ENCODE measurements around the gene ARL13A.
"Not testable (repeated sequence)": the region's sequence is repeated elsewhere in the genome, so short reads cannot be mapped to it uniquely, and the experiment has no call there.

Gene ARL13A

DNA sequence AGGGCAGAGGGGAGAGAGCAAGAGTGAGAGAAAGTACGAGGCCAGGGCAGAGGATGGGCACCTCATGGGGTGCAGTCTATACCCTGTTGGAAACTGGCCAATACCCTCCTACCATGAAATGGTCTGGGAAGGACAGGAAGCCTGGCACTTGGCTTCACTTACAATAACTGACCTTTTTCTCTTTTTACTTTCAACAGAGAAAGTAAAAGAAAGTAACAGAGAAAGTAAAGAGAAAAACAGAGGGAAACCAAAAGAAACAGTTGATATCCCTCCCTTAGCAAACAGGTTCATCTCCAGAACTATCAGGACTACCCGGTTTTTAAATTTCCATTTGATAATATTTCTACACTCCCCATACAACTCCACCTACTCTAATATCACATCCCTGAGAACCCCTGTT, 20.6 kb downstream of the ARL13A start:
- no peak for DNase-seq (ENCODE audit: low read depth)

DNA sequence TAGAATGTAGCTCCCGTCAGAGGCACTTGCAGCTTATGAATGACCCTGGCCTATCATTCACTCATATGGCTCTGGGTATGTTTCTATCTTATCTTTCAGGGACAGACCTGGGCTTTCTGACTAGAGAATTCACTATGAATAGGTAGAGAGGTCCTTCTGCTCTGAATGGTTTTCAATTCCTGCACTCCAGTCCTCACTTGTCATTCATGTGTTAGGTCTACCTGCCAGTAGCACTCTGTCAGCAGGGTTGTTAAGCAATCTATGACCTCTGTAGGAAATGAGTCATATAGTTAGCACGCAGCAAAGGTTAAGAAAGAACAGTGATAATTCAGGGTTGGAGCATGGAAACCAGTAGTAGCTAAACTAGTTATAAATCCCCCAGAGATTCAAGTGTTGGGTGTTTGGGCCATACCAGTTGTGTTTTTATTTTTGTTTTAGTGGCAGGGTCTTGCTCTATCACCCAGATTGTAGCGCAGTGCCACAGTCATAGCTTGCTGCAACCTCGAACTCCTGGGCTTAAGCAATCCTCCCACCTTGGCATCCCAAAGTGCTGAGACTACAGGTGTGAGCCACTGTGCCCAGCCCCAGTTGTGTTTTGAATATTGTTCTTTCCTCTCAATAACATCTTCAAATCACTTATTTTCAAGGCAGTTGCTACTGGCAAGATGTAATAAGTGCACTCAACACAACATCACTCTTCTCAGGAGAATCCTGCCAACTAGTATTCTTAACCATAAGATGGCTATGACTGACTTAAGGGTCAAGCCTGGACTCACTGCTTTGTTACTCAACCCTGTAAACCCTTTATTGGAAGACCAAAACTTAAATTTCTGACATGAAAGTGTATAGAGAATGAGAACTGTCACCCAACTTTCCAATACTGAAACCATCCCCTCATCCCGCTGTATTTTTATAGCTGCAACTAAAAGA, 25.1 kb downstream of the ARL13A start:
- no peak for DNase-seq (ENCODE audit: low read depth)

DNA sequence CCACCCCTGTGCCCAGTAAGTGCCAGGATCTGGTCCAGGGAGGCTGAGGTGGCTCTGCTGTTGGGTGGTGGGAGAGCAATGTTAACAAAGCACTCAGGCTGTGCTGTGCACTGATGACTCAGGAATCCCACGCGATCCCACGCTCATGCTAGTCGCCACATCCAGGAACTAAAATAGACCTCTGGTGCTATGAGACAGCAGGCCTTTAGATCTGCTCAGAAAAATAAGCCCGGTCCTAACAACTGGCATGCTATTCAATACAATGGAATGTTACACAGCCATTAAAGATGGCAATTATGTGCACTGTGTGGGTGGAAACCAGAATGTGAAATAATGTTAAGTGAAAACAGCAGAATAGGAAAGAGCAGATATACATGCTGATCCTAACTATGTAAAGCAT, 26.0 kb downstream of the ARL13A start:
- no peak for DNase-seq (ENCODE audit: low read depth)

DNA sequence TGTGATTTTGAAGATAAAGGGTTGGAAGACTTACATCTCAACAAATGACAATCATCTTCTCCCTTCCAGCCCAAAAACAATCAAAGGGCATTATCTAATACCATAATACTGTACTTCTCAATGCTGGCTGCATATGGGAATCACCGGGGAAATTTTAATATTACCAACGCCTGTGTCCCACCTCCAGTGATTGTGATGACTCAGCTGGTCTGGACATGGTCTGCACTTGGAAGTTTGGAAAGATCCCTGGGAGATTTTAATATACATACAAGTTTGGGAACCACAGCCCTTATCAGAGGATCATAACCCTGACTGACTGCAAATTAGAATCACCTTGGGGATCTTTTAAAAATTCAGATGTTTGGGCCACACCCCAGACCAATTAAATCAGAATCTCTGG, 29.9 kb downstream of the ARL13A start:
- no peak for DNase-seq (ENCODE audit: low read depth)

DNA sequence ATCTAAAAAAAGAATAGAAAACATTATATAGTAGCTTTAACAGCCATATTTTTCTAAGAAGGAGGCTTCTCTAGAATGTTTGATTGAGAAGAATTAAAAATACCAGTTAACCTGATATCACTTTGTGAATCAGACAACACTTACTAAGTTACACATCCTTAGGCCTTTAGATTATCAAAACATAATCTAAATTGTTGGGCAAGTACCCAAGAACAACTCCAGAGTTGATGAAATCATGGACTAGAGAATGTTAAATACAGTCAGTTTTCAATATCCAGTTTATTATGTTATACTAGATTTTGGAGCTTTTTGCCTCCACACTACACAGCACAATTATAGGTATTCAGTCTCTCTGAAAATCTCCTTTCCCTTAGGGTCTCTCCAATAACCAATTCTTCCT, 39.6 kb downstream of the ARL13A start:
- DNase-seq (ENCODE audit: low read depth): no peak

DNA sequence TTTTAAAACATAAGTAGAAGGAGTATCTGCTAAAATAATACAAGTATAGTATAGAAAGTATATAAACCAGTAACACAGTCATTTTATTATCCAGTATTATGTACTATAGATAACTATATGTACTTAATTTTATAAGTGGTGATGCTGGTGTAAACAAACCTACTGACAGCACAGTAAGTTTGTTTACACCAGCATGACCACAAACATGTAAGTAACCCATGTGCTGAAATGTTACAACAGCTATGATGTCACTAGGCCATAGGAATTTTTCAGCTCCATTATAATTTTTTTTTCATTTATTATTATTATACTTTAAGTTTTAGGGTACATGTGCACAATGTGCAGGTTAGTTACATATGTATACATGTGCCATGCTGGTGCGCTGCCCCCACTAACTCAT, 42.5 kb downstream of the ARL13A start:
- not testable (repeated sequence) for DNase-seq (ENCODE audit: low read depth)

DNA sequence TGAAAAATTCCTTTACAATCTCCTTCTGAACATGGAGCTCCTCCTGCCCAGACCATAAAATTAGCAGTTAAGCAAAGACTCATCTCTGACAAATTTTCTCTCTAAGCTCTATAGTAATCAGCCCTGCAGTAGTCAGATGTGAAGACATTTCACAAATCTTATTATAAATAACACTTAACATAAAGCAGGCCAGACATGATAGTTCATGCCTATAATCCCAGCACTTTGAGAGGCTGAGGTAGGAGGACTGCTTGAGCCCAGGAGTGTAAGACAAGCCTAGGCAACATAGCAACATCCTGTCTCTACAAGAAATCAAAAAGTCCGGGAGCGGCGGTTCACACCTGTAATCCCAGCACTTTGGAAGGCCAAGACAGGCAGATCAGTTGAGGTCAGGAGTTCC, 52.5 kb downstream of the ARL13A start:
- DNase-seq (ENCODE audit: low read depth): no peak

DNA sequence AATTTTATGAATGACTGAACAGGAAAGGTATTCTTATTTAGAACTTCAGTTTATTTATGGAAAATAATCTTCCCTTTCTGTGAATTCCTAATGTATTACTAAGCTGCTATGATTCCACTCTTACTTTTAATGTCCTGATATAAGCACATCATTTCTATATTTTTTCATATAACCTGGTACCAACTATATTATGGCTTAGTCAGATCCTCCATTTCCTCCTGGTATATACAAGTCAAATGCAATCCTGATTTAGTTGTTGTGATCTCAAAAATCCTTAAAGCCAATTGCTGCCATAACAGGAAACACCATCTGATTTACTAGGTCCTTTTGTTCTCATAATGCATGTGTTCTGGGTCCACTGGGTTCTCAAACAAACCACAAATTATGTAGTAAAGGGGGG, 55.6 kb downstream of the ARL13A start:
- DNase-seq (ENCODE audit: low read depth): no peak

DNA sequence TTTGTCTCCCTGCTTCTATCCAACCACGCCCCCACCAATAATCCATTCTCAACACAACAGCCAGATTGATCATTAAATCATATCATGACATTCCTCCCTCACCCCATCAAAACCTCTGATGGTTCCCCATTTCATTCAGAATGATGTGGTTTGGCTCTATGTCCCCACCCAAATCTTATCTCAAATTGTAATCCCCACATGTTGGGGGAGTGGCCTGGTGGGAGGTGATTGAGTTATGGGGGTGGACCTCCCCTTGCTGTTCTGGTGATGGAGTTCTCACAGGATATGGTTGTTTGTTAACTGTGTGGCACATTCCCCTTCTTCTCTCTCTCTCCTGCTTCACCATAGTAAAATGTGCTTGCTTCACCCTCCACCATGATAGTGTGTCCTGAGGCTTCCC, 59.1 kb downstream of the ARL13A start:
- DNase-seq (ENCODE audit: low read depth): no peak

DNA sequence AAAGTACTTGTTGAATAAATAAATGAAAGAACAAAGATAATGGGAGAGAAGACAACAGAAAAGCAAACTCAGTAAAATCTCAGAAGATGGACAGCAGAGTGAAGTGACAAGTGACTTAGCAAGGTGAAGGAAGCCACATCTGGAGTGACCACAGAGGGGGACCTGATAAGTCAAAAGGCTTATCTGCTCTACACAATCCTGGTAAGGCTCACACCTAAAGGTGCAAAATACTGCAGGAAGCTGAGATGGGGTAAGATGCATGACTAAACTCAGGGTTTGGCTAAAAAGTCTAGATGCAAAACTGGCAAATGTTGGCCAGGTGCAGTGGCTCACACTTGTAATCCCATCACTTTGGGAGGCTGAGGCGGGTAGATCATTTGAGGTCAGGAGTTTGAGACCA, 60.2 kb downstream of the ARL13A start:
- no peak for DNase-seq (ENCODE audit: low read depth)

DNA sequence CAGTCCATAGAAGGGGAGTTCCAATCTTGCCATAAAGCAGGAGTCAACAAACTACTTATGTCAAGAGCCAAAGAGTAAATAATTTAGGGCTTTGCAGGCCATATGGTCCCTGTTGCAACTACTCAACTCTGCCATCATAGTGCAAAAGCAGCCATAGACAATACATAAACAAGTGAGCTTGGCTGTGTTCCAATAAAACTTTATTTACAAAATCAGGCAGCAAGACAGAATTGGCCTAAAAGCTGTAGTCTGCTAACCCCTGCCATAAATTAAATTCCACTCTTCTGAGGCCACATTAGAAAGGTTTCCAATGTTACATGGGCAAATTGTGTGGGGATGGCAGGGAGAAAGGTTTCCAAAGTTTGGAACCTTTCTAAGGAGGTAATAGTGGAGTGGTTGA, 67.7 kb downstream of the ARL13A start:
- no peak for DNase-seq (ENCODE audit: low read depth)

DNA sequence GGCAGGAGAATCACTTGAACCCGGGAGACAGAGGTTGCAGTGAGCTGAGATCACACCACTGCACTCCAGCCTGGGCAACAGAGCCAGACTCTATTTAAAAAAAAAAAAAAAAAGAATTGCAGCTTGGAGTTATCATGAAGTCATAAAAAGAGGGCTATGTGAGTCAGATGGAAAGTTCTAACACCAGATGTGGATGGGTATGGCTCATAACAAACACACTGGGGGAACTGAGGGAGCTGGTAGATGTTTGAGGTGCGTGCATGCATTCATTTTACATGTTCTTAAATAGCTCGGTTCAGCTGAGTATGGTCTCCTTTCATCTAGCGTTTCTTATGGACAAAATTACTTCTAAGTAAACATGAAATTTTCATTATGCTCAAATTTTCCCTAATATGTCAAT, 70.7 kb downstream of the ARL13A start:
- no peak for DNase-seq (ENCODE audit: low read depth)
